ENCODE results near the gene C1QTNF9.
"Not testable (repeated sequence)": the region's sequence is repeated elsewhere in the genome, so short reads cannot be mapped to it uniquely, and the experiment has no call there.

C1QTNF9 gene

DNA sequence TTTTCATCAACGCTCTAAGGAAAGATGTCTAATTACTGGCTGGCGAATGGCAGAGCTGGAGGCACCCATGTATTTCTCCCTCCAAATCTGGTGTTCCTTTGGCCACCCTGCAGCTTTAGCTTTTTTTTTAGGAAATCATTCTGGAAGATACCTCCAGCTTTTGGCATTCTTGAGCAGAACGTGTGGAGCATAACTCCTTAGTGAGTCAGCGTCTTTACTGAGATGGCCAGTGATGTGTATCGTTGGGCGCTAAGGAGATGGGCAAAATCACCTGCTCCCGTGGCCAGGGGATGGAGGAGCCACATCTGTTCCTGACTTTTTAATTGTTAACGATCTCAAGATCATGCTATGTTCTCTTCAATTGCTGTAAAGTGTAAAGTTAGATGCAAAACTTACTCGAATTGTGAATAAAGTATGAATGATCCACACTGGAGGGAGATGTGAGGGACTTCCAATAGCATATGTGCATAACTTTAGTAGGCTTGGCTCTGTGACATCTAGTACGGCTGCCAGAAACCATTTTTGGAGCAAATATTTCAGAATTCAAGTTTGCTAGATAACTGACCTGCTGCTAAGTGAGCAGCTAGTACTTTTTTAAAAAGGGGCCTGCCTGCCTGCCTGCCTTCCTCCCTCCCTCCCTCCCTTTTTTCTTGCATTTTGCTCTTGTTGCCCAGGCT is 24.4 kb upstream of the C1QTNF9 start:
- no peak for DNase-seq

- no peak for DNase-seq
These were observed 22.8 kb upstream of the C1QTNF9 start for GRCh38 chr13:24286624-24287023.

DNA sequence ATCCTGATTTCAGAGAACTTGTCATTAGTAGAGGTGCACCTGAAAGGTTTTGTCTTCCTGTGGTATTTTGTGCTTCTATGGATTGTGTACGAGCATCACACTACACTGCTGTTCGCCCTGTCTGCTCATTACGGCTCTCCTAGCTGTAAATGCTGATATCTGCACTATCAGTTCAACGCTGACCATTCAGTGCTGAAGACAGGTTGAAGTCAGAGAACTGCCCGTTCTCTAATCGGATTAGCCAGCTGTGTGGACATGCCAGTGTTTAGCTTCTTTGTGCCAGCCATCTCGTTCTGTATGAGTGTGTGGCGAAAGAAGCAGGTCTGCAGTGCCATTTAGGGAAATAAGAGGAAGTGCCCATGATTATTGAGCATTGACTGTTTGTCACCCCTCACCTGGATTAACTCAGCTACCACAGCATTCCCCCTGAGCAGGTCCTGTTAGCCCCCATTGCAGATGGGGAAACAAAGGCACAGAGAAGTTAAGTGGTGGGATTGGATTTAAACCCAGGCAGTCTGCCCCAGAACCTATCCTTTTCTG is 21.6 kb upstream of the C1QTNF9 start:
- no peak for DNase-seq

GRCh38 chr13:24288870-24289269 is 20.5 kb upstream of the C1QTNF9 start:
- DNase-seq, result no peak

GRCh38 chr13:24290280-24290932 is 19.0 kb upstream of the C1QTNF9 start:
- DNase-seq, result no peak

- no peak for DNase-seq
These were observed 16.9 kb upstream of the C1QTNF9 start for GRCh38 chr13:24292481-24292880.

DNA sequence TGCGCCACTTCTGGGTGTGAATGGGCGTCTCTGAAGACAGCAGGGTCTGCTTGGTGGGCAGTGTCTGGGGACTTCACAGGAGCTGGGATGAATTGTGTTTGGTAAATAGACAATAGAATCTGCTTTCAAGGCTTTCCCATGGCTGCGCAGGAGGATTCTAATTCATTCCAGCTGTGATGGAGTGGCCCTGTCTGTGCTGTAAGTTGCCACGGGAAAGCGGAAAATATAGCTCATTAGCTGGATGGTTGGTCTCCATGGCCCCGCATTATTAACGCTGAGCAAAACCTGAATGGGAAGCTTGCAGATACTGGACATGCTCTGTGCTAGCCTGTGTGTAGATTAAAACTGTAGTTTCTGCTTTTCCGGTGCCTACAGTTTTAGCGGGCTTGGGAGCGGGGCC is 15.6 kb upstream of the C1QTNF9 start:
- DNase-seq, result no peak

DNA sequence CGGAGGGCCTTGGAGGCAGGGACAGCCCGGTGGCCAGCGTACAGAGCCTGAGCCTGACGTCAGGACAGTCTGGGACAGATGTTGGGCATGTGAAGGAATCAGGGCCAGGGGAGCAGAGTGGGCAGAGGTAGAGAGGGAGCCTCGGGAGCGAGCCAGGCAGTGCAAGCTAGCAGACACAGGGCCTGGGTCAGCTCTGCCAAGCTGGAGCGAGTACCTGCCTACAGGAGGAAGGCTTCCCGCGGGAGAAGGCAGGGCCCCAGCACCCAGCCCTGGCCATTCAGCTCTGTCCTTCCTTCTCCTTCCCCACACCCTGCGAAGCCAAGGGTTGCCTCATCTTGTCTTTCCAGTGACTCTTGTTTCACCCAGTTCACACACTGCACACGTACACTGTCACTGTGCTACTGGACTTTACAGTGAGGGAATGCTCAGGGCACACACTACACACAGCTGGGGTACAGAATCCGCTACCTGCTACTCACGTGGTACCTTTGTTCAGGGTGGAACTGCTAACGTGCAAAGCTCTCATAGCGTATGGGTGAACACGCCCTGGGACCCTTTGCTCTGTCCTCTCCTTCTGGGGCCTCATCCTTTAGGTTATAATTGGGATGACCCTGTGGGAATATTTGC is 9.8 kb upstream of the C1QTNF9 start:
- DNase-seq, result no peak

GRCh38 chr13:24301434-24301833 is 7.9 kb upstream of the C1QTNF9 start:
- DNase-seq, result no peak

DNA sequence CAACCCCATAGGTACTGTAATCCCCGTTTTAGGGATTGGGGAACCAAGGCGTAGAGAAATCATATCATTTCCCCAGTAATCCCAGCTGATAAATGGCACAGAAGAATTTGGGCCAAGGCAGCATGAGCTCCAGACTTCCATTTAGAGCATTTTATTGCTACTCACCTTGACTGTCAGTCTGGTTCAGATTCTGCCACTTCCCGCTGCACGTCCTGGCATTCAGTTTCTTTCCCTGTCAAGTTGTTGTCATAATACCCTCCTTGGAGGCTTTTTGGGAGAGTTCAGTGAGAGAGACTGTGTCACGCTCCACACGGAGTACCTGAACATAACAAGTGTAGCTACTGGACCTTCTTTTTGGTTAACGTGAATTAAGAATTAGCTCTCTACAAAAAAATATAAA is 7.5 kb upstream of the C1QTNF9 start:
- DNase-seq, result no peak

DNA sequence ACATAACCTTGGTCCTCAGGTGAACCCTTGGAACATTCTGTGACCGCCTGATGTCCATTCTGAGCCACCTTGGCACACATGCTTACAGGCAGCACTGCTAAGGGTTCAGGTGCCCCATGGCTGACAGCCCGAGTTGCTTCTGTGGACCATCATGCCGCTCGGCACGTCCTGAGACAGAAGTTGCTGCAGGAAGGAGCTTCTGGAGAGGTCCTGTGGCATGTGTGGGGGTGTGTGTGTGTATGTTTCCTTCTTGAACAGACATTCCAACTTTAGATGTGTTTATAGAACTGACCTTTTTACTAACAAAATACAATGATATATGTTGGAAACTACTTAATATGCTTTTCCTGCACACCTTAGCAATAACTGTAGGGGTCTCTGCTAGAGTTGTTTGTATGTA is 4.8 kb upstream of the C1QTNF9 start:
- DNase-seq, result no peak

- no peak for DNase-seq
These were observed 2.7 kb upstream of the C1QTNF9 start for GRCh38 chr13:24306632-24307031.

GRCh38 chr13:24307211-24308067 is 1.9 kb upstream of the C1QTNF9 start:
- no peak for DNase-seq

GRCh38 chr13:24308068-24308445 is 1.3 kb upstream of the C1QTNF9 start:
- DNase-seq, result no peak

- DNase-seq, result no peak
These were observed 826 bp upstream of the C1QTNF9 start for GRCh38 chr13:24308488-24309020.

GRCh38 chr13:24313439-24313838 is 4.1 kb downstream of the C1QTNF9 start:
- DNase-seq, result no peak

- DNase-seq, result not testable (repeated sequence)
These were observed 8.5 kb downstream of the C1QTNF9 start for GRCh38 chr13:24317835-24318234.

DNA sequence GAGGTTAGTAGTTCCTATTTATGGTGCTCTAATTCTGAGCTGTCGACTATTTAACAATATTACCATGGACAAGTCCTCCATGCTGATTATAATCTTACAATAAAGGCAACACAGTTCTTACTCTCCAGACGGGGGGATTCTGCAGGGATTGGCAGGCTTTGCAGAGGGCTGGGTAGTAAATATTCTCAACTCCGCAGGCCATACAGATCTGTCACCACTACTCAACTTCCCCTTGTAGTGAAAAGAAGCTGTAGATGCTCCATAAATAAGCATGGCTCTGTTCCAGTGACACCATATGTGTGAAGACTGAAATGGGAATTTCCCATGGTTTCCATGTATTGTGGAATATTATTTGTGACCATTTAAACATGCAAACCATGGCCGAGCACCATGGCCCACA is 9.5 kb downstream of the C1QTNF9 start:
- DNase-seq, result not testable (repeated sequence)

DNA sequence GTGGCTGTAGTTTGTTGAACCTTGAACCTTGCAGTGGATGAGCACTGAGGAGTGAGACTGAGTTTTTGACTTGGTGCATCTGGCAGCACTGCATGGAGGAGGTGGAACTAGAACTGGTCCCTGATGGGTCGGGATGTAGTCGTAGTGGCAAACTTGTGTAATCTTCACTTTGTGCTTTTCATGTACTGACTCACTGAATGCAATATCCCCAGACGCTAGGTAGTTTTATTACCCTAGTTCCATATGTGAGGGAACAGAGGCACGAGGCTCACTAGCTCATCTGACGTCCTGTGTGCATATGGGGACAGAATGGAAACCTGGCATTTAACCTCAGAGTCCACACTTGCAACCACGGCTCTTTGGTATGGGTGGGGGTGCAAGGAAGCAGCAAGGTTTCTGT is 10.3 kb downstream of the C1QTNF9 start:
- DNase-seq, result not testable (repeated sequence)

GRCh38 chr13:24321416-24321815 is 12.0 kb downstream of the C1QTNF9 start:
- not testable (repeated sequence) for DNase-seq

DNA sequence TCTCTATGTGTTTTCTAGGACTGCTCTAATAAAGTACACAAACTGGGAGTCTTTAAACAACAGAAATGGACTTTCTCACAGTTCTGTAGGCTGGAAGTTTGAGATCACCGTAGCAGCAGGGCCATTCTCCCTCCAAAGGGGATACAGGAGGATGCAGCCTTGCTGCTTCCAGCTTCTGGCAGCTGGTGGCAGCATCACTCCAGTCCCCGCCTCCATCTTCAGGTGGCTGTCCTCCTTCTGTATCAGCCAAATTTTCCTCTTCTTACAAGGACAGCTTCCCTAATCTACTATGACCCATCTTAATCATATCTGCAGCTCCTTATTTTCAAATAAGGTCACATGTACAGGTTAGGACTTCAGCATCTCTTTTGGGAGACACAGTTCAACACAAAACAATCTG is 13.1 kb downstream of the C1QTNF9 start:
- not testable (repeated sequence) for DNase-seq

DNA sequence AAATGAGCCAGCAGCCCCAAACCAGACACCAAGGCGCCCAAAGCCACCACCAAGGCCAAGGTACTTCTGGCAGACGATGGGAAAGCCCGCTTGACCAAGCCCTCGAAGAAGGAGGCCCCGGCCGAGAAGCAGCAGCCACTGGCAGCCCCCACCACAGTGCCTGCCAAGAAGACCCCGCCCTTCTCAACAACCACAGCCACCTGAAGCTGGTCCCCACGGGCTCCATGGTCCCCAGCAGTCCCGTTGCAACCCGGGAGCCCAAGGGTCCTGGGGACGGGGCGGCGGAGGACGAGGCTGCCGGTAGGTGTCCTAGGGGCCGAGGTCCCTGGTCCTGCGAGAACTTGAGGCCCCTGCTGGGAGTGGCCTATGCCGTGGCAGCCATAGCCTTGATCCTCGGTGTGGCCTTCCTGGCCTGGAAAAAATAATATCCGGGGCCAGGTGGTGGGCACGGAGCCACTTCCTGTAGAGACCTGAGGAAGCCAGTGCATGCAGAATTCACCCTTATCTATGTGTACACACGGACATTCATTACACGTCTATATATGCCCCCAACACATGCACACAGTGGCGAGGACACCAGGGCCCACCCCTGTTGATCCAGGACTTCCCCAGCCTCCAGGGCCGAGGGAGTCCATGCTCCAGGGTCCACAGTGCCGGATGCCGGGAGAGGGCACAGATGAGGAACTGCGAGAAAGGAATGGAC is 13.8 kb downstream of the C1QTNF9 start:
- no peak for DNase-seq
